T-helper 1 cell treated with Interleukin-12 subunit alpha and Interleukin-12 subunit beta and Interleukin-4 antibody, amounts not matched to agents 30 ng/mL and 1 ng/mL, for 36 hours (primary cell): ENCODE results near the gene CCDC172. TPM values are rescaled to one million over a fixed set of nuclear protein-coding genes. Genes with fewer than 3 reads are reported as not detected.

Source experiments
- intact Hi-C: fragments of 100-400 bp; cut with micrococcal nuclease; formaldehyde crosslinking; loops from one replicate; pipeline ENCODE4 v1.15.1; 2024
- total RNA-seq: library from RNA; stranded (reverse); gene quantifications from 2 replicates; pipeline ENCODE4 v1.2.3, GENCODE V29; 2022

CCDC172 gene
- total RNA-seq: not detected in 2 replicates

GRCh38 chr10:116324227-116324950 lies at the start of gene CCDC172:
Gene CCDC172, plus strand, starts transcription at chr10:116324448. Its CDS starts 564 bp downstream, at chr10:116325012.
- intact Hi-C loops: no loop called here

DNA sequence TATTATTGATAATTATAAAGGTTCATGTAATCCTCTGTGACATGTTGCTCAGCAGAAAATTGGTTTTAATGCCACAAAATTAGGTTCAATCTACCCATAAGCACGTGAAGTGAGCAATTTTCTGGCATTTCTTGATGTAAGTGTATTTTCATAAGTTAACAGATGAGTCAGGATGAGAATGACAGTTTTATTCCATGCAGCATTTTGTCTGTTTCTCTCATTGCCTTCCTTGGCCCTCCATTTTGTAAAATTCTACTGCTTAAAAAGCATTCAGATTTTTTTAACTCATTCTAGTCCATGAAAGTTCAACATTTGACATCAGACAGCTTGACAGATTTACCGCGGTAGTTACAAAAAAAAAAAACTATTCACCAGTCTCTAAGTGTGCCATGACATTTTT lies 47.3 kb upstream of the CCDC172 start:
- intact Hi-C loops: loop anchor here (10.0 kb wide), 2 partner anchors 888 to 1258 kb away; no protein-coding TSS in a partner anchor

DNA sequence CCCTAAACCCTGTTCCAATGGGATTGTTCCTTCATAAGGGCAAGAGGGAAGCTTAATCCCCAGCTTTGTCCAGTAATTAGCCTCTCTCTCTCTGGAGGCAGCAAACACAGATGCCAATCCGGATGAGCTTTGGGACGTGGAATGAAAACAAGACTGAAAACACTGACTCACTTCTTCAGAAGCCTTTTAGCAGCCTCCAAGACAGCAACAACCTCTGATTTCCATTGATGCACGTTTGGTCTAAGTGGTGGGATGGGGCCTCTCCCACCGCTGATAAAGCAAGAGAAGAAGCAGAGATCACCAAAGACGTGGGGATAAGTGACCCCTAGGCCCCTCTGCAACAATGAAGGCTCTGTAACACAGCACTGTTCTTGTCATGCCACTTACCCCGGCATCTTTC lies 45.4 kb upstream of the CCDC172 start:
- intact Hi-C loops: loop anchor here (10.0 kb wide), 2 partner anchors 886 to 1256 kb away; no protein-coding TSS in a partner anchor

DNA sequence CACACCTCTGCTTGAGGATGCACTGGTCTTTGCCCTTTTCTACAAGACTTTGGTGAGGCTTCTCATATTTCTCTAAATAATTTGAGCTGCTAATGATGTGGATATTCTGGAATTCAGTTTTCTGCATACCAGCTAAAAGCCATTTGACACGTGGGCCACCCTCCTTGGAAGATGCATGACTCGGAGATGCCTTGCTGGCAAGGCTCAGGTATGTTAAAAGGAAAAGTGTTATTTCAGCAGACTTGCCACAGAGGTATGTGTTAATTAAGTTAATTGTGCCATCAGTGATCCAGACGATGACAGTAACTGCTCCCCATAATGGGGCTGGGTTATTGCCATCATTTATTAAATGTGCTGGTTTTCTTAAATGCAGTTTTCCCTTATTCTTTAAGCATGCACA lies 42.5 kb upstream of the CCDC172 start:
- intact Hi-C loops: no loop called here

GRCh38 chr10:116286626-116287200 lies 37.5 kb upstream of the CCDC172 start:
- intact Hi-C loops: loop anchor here (5.0 kb wide), 1 partner anchor 489 kb away; no protein-coding TSS in a partner anchor

DNA sequence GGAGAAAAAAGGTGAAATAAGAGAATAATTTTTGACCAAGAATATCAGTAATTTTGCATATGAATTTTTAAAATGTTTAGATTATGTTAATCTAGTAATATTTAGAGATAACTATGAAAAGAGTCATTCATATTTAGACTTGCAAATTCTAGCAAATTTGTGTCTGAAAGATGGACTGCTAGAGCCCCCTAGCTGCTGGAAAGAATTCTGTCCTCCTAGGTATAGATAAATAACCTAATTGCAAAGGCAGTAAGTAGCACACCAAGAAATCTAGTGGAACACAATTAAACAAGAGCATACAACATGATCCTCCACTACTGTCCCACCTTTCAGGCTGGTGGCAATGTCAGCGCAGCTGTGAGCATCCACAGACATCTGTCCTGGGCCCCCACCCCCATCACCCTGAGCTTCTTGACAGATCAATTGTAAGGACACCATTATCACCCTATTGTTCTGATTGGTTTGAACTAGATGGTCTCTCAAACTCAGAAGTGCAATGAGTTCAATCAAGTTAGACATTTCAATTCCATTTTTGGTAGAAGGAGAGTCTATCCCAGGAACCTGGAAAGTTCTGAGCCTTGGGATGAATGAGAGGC lies 36.2 kb upstream of the CCDC172 start:
- intact Hi-C loops: loop anchor here (1.0 to 5.0 kb wide), 2 partner anchors 491 to 582 kb away; no protein-coding TSS in a partner anchor

GRCh38 chr10:116289652-116290051 lies 34.6 kb upstream of the CCDC172 start:
- intact Hi-C loops: loop anchor here (5.0 kb wide), 1 partner anchor 492 kb away; no protein-coding TSS in a partner anchor

DNA sequence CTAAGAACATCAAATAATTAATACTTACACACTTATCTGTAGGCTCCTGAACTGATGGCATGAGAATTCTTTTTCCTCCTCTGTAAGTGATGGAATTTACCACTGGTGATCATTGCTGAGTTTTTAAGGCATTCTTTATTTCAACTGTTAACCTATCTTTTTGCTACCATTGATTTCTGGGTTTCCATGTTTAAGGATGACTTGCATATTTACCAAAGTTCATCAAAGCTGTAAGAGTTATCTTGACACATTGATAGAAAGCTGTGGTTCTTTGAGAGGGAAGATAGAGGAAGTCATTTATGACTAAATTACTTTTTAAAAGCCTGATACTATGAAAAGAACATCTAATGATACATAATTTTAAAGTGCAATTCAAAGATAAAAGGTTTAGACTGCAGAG lies 31.8 kb upstream of the CCDC172 start:
- intact Hi-C loops: no loop called here

- intact Hi-C loops: no loop called here
These were observed 27.9 kb upstream of the CCDC172 start for GRCh38 chr10:116296291-116296721.

DNA sequence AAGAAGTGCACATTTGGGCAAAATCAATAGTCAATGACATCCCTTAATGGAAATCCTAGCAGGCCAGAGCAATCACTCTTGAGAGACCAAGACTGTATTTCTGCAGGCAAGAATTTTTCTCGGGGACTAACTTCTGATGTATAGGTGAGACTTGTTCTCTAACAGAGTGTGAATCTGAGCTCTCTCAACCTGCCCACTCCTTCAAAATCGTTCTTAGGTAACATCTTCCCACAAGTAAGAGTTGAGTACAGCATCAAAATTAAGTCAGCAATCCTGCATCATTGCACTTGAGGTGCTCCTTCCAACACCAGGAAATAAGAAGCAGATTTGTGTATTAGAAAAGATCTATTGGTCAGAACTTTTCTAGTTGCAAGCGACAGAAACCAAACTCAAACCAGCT lies 25.7 kb upstream of the CCDC172 start:
- intact Hi-C loops: no loop called here

DNA sequence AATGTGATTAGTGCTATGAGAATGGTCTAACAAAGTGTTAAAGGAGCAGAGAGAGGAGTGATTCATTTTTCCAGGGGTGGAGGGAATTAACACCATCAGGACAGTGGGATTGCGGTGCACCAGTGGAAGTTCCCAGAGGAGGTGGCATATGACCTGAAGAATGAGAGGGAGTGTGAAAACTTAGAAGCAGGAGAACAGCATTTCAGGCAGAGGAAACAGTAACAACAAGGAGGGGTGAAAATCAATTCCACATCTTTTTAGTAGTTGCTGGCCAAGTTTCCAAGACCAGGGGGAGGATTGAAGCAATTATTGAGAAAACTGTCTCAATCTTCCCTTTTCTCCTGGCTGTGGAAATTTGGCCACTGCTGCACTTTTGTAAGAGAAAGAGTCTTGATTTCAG lies 23.7 kb upstream of the CCDC172 start:
- intact Hi-C loops: no loop called here

DNA sequence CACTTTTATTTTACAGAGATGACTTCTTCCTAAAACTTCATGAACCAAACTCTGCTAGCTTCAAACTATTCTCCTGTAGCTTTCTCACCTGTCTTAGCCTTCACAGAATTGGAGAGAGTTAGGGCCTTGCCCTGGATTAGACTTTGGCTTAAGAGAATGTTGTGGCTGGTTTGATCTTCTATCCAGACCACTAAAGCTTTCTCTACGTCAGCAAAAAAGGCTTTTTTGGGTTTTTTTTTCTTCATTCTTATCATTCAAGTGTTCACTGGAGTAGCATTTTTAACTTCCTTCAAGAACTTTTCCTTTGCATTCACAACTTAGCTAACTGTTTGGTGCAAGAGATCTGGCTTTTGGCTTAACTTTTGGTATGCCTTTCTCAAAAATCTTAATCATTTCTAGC lies 19.3 kb upstream of the CCDC172 start:
- intact Hi-C loops: no loop called here

GRCh38 chr10:116306847-116307246 lies 17.4 kb upstream of the CCDC172 start:
- intact Hi-C loops: no loop called here

DNA sequence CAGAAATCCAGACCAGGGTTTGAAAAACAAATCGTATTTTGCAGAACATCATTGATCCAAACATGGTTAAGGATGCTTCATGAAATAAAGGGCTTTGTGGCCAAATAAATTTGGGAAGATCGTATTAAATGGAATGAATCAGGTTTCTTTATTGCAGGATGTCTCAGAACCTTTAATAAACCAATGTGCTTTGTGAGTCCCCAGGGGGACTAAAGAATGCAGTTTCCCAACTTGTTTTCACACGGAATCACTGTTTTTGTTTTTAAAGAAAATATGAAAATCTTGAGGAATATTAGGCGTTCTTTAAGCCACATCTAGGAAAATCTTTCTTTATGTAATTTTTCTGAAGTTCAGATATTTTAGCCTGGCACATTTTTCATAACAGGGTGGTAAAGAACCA lies 16.8 kb upstream of the CCDC172 start:
- intact Hi-C loops: no loop called here

GRCh38 chr10:116311016-116311415 lies 13.2 kb upstream of the CCDC172 start:
- intact Hi-C loops: no loop called here

DNA sequence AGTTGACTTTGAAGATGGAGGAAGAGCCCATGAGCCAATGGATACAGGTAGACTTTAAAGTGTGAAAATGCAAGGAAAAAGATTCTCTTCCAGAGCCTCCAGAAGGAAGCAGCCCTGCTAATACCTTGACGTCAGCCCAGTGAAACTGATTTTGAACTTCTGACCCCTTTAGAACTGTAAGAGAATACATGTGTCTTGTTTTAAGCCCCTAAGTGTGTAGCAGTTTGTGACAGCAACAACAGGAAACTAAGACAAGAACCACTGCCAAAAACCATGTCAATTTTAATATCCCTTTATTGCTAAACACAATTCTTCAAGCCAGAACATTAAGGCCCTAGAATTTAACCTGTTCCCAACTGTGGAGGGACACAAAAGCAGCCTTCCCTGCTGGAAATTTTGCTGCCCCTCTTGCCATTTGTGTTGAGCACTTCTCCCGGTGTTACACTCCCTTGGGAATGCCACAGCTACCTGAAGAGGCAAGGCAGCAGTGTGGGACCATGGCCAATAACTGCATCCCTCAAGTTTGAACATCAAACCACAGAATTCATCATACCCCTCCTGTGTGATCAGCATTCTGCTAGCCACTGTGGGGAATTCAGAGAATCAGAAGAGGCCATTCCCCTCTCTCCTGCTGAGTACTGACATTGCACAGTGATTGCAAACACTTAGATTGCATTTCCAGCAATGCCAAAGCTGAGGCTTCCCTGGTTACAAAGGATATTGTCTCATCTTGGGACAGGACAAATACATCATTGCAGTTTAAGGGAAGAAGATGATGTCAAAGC lies 12.3 kb upstream of the CCDC172 start:
- intact Hi-C loops: no loop called here

- intact Hi-C loops: no loop called here
These were observed 11.7 kb upstream of the CCDC172 start for GRCh38 chr10:116312548-116312947.

GRCh38 chr10:116316503-116316902 lies 7.7 kb upstream of the CCDC172 start:
- intact Hi-C loops: no loop called here

DNA sequence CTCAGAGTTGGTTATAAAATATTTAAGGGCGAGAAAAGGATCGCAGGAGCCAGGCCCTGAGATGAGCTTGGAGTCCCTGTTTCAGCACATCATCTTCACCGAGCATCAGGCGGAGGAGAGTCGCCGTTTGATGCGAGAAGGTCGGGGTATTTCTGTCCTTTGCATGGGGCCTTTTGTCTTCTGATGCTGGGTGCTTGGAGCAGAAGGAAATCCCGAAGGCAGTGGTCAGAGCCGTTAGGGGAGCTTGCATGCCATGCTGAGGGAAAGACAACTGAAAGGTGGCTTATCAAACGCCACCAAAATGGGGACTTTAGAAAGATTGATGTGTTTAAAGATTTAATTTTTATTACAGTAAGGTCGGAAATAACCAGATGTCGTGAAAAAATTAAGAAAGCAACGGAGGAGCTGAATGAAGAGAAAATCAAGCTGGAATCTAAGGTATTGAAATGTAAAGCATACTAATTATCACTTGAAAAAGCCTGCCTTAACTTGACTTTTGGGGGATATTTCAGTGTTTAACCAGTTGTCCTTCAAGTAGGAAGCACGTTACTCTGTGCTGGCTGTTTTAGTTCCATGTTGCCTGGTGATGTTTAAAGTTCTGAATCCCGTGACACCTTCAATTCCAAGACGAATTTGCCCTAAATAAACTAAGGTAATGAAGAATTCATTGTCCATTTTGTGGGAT lies 845 bp downstream of the CCDC172 start:
- intact Hi-C loops: no loop called here

DNA sequence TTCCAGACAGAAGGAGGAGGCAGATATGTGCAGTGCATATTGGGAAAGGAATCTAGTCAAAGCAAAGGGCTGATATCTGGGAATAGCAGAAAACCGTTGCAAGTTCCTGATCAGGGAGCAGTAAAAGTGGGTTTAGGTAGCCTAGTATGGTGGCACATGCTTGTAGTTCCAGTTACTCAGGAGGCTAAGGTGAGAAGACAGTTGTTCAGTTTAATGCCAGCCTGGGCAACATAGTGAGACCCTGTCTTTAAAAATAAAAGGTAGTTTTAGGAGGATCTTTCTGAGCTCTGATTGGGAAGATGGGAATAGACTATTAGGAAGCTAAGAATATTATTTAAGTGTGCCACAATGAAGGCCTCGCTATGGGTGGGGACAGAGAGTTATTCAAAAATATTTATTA lies 1.7 kb downstream of the CCDC172 start:
- intact Hi-C loops: no loop called here

GRCh38 chr10:116329153-116329552 lies 4.9 kb downstream of the CCDC172 start:
- intact Hi-C loops: no loop called here
